HepG2 (cell line): ENCODE data around the gene DAAM2. TPM values are rescaled to one million over a fixed set of nuclear protein-coding genes. Genes with fewer than 3 reads are reported as not detected.

Experiments
- ATAC-seq: fragments of 200-7000 bp; cut with Tn5 transposase; 3 replicates; pipeline ENCODE4 v1.9.1; 2020; ENCODE audit warnings: mild to moderate bottlenecking, moderate library complexity
- BruUV-seq: library from RNA; stranded (reverse); fragments of 400-500 nt; replicated peaks from 2 replicates; lab custom pipeline; 2021; lab: Mats Ljungman, UMichigan
- CTCF ChIA-PET: fragments of 300-600 bp; formaldehyde crosslinking; extraction: SDS; loops from one replicate; lab custom pipeline; 2021; ENCODE audit warnings: low total read pairs, inconsistent platforms, low intra/inter-chr PET ratio; lab: Yijun Ruan, JAX
- POLR2A ChIA-PET: fragments of 350-600 bp; sonication (Branson Sonifier 250); formaldehyde crosslinking; loops from one replicate; lab custom pipeline; 2020; ENCODE audit warnings: antibody characterized with exemption, inconsistent platforms; lab: Yijun Ruan, JAX
- DNase-seq: peaks from one replicate; pipeline ENCODE4 v3.0.0-alpha.2; 2015; ENCODE audit warnings: low spot score
- FAIRE-seq: peaks from 3 replicates; lab custom pipeline; 2011; peaks lifted over from hg19 to GRCh38; lab: Jason Lieb, UNC
- H2AFZ ChIP-seq: one replicate; pipeline ENCODE4 v1.6.1; 2011; ENCODE audit warnings: low read length, inconsistent platforms
- H3K27ac ChIP-seq: fragments of 300-600 bp; 3 replicates; pipeline ENCODE4 v1.8.0; 2011; ENCODE audit warnings: mixed run types, mild to moderate bottlenecking, mixed read lengths, low read length, inconsistent platforms; ENCODE audit not compliant: insufficient read depth; ENCODE audit errors: extremely low read length
- H3K27me3 ChIP-seq, 2 experiments: fragments of 200-600 bp in 1 of 2; 2 replicates in 1 of 2; 3 replicates in 1 of 2; pipeline versions ENCODE4 v1.6.0 to v1.8.0; 2011; ENCODE audit warnings: low read length in 2 of 2, mild to moderate bottlenecking in 2 of 2, moderate library complexity in 2 of 2, inconsistent platforms in 1 of 2; ENCODE audit not compliant: insufficient read depth in 2 of 2, control insufficient read depth in 1 of 2
- H3K36me3 ChIP-seq, 2 experiments: fragments of 200-600 bp in 1 of 2; replicated peaks in 1 of 2; 2 replicates in 1 of 2; 3 replicates in 1 of 2; pipeline versions ENCODE4 v1.5.1 to v1.8.0; 2011; ENCODE audit warnings: low read length in 2 of 2, inconsistent platforms in 1 of 2; ENCODE audit not compliant: insufficient read depth in 2 of 2, control insufficient read depth in 1 of 2
- H3K4me1 ChIP-seq: 2 replicates; pipeline ENCODE4 v1.5.1; 2012; ENCODE audit warnings: low read length, inconsistent platforms; ENCODE audit not compliant: insufficient read depth
- H3K4me2 ChIP-seq: 2 replicates; pipeline ENCODE4 v1.6.0; 2011; ENCODE audit warnings: low read depth, low read length, inconsistent platforms
- H3K4me3 ChIP-seq, 3 experiments: fragments of 200-600 bp in 1 of 3; sonication (generic), shearing (Covaris generic) in 1 of 3; replicated peaks in 1 of 3; 2 replicates each; pipeline ENCODE4 v1.5.1; 2011 to 2016; ENCODE audit warnings: low read length in 3 of 3, inconsistent platforms in 2 of 3, low read depth in 2 of 3, mild to moderate bottlenecking in 2 of 3, control low read depth in 1 of 3, mixed read lengths in 1 of 3; ENCODE audit not compliant: insufficient read depth in 1 of 3
- H3K79me2 ChIP-seq: one replicate; pipeline ENCODE4 v1.6.1; 2011; ENCODE audit warnings: low read length, inconsistent platforms; ENCODE audit not compliant: insufficient read depth
- H3K9ac ChIP-seq: 2 replicates; pipeline ENCODE4 v1.6.0; 2011; ENCODE audit warnings: mild to moderate bottlenecking, low read depth, low read length, inconsistent platforms; ENCODE audit not compliant: insufficient read depth
- H3K9me3 ChIP-seq: 2 replicates; pipeline ENCODE4 v1.5.1; 2012; ENCODE audit warnings: mild to moderate bottlenecking, low read length
- H4K20me1 ChIP-seq: 2 replicates; pipeline ENCODE4 v1.6.0; 2011; ENCODE audit warnings: inconsistent platforms, mild to moderate bottlenecking, low read length, moderate library complexity; ENCODE audit not compliant: insufficient read depth
- BORCS8-MEF2B ChIP-seq: sonication (generic); formaldehyde crosslinking; IDR thresholded peaks from 2 replicates; pipeline ENCODE4 v1.8.0; 2022; ENCODE audit warnings: mild to moderate bottlenecking, missing genetic modification reagents
- FOXC1 ChIP-seq: sonication (generic); formaldehyde crosslinking; IDR thresholded peaks from 2 replicates; pipeline ENCODE4 v1.8.0; 2022; ENCODE audit warnings: mild to moderate bottlenecking, missing genetic modification reagents, borderline replicate concordance
- KAT8 ChIP-seq: IDR thresholded peaks from 2 replicates; pipeline ENCODE4 v1.6.1; 2016; ENCODE audit warnings: missing genetic modification reagents, missing compliant biosample characterization
- MXI1 ChIP-seq: IDR thresholded peaks from 3 replicates; pipeline ENCODE4 v1.6.1; 2012; ENCODE audit warnings: low read depth, low read length, inconsistent platforms, borderline replicate concordance
- TSC22D2 ChIP-seq: sonication (generic); formaldehyde crosslinking; IDR thresholded peaks from 2 replicates; pipeline ENCODE4 v1.5.1; 2020; ENCODE audit warnings: missing genetic modification reagents, mild to moderate bottlenecking, borderline replicate concordance
- ZNF230 ChIP-seq: sonication (generic); formaldehyde crosslinking; IDR thresholded peaks from 2 replicates; pipeline ENCODE4 v1.4.0; 2020; ENCODE audit warnings: mild to moderate bottlenecking, missing genetic modification reagents
- ZNF382 ChIP-seq: sonication (generic); formaldehyde crosslinking; IDR thresholded peaks from 2 replicates; pipeline ENCODE4 v1.5.0; 2020; ENCODE audit warnings: missing genetic modification reagents, mild to moderate bottlenecking, borderline replicate concordance
- ZNF446 ChIP-seq: sonication (generic); formaldehyde crosslinking; IDR thresholded peaks from 2 replicates; pipeline ENCODE4 v1.5.0; 2020; ENCODE audit warnings: mild to moderate bottlenecking, missing genetic modification reagents
- ZNF451 ChIP-seq: sonication (generic); formaldehyde crosslinking; IDR thresholded peaks from 2 replicates; pipeline ENCODE4 v1.5.0; 2020; ENCODE audit warnings: mild to moderate bottlenecking, missing genetic modification reagents
- ZNF558 ChIP-seq: sonication (generic); formaldehyde crosslinking; IDR thresholded peaks from 2 replicates; pipeline ENCODE4 v1.9.0; 2022; ENCODE audit warnings: mild to moderate bottlenecking, missing genetic modification reagents, borderline replicate concordance
- ZNF713 ChIP-seq: sonication (generic); formaldehyde crosslinking; IDR thresholded peaks from 2 replicates; pipeline ENCODE4 v1.4.0; 2020; ENCODE audit warnings: mild to moderate bottlenecking, missing genetic modification reagents
- ZNF777 ChIP-seq: sonication (generic); formaldehyde crosslinking; IDR thresholded peaks from 2 replicates; pipeline ENCODE4 v1.4.0; 2020; ENCODE audit warnings: missing genetic modification reagents
- WGBS: methylation state at CpG from one replicate; pipeline ENCODE4 v1.1.6; 2017; ENCODE audit warnings: low lambda C conversion rate; 5-methylcytosine and 5-hydroxymethylcytosine counted together
- in situ Hi-C: cut with HindIII; loops from 2 replicates; pipeline ENCODE4 v1.10.0; 2017; ENCODE audit warnings: low pct_unique_long_range_greater_than_20kb; ENCODE audit not compliant: extremely low pct_ligation_motif_present
- intact Hi-C: fragments of 100-400 bp; cut with micrococcal nuclease; formaldehyde crosslinking; loops from one replicate; pipeline ENCODE4 v1.10.0; 2022; ENCODE audit not compliant: unreplicated experiment
- polyA plus RNA-seq, 8 experiments: library from polyadenylated mRNA; depleted of rRNA in 3 of 8; stranded (reverse) in 7 of 8; unstranded in 1 of 8; fragments of >200 nt; fragmentation: Illumina TruSeq in 4 of 8; extraction: Trizol in 4 of 8; gene quantifications; 2 replicates each; pipeline versions ENCODE4 v1.2.1 to v1.2.3, GENCODE V29; 2011 to 2016; ENCODE audit warnings: low read depth in 4 of 8, missing spikeins in 1 of 8, mixed read lengths in 1 of 8; ENCODE audit not compliant: insufficient read depth in 1 of 8
- total RNA-seq, 5 experiments: library from RNA; depleted of rRNA; stranded (reverse); fragments of >200 nt; fragmentation: Illumina TruSeq; extraction: Trizol; gene quantifications; 2 replicates each; pipeline ENCODE4 v1.2.3, GENCODE V29; 2016; ENCODE audit warnings: low read depth in 1 of 5
- TF ChIP-seq, protein P1 (sequence below): sonication (generic); formaldehyde crosslinking; IDR thresholded peaks from 2 replicates; pipeline ENCODE4 v1.5.0; 2020; ENCODE audit warnings: mild to moderate bottlenecking, missing genetic modification reagents

DAAM2 gene
- total and polyA plus RNA-seq, 2 of the 13 experiments (the other 11 are each of a cell fraction or from before 2014, with no cell fraction given): 0.01 TPM; not detected in 1

DNA sequence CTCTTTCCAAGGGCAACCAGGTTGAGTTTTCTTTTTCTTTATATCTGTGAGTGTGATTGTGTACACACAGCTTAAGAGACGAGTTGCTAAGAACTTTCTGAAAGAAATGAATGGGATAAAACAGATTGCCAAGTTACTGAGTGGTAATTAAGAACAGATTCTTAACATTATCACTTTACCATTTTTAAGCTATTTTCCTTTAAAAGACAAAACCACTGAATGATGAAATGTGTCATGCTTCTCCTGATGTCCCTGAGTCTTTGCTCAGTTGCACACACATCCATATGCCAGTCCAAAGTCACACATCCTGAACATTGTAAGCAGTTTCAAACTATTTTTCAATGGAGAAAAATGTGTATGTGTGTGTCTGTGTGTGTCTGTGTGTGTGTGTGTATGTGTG lies 5.5 kb upstream of the DAAM2 start:
- CTCF ChIA-PET: no interaction called here
- Histone ChIP-seq H3K27ac (no peak overlapping the region), H3K36me3 (no peaks in the 10 kb centered on the region), H3K9ac (no peak overlapping the region), H3K79me2 (no peaks in the 10 kb centered on the region), H4K20me1 (no peaks in the 10 kb centered on the region), H3K4me1 (no peaks in the 10 kb centered on the region), H3K4me2 (no peak overlapping the region), H3K9me3 (no peaks in the 10 kb centered on the region), H3K27me3 (peaks cover 0 to under 1% of the 10 kb centered on the region in 2 experiments; a peak in 1 of 5 replicates), H2AFZ (no peak overlapping the region), H3K4me3 (no peak overlapping the region)
- no TSS peak for BruUV-seq
- no peak for TF ChIP-seq ZNF230 (CRISPR knock-in tag)
- no peak for TF ChIP-seq BORCS8-MEF2B (CRISPR knock-in tag)
- no peak for TF ChIP-seq ZNF558
- TF ChIP-seq ZNF713 (CRISPR knock-in tag): no peak
- TF ChIP-seq ZNF446 (CRISPR knock-in tag): no peak
- TF ChIP-seq ZNF451 (CRISPR knock-in tag): no peak
- TF ChIP-seq ZNF777 (CRISPR knock-in tag): no peak
- no peak for TF ChIP-seq FOXC1
- no peak for TF ChIP-seq MXI1
- TF ChIP-seq KAT8 (CRISPR knock-in tag): no peak
- TF ChIP-seq ZNF382 (CRISPR knock-in tag): no peak
- TF ChIP-seq, protein P1, sequence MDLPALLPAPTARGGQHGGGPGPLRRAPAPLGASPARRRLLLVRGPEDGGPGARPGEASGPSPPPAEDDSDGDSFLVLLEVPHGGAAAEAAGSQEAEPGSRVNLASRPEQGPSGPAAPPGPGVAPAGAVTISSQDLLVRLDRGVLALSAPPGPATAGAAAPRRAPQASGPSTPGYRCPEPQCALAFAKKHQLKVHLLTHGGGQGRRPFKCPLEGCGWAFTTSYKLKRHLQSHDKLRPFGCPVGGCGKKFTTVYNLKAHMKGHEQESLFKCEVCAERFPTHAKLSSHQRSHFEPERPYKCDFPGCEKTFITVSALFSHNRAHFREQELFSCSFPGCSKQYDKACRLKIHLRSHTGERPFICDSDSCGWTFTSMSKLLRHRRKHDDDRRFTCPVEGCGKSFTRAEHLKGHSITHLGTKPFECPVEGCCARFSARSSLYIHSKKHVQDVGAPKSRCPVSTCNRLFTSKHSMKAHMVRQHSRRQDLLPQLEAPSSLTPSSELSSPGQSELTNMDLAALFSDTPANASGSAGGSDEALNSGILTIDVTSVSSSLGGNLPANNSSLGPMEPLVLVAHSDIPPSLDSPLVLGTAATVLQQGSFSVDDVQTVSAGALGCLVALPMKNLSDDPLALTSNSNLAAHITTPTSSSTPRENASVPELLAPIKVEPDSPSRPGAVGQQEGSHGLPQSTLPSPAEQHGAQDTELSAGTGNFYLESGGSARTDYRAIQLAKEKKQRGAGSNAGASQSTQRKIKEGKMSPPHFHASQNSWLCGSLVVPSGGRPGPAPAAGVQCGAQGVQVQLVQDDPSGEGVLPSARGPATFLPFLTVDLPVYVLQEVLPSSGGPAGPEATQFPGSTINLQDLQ (CRISPR knock-in tag): no peak
- no peak for TF ChIP-seq TSC22D2 (CRISPR knock-in tag)
- intact Hi-C loops: no loop called here
- DNase-seq (no peak), ATAC-seq (no peak), FAIRE-seq (no peak)
- 2% methylated on average over 1 of the region's 1 CpG for WGBS
- in situ Hi-C loops: no loop called here
- POLR2A ChIA-PET: no interaction called here
